Neutrophil (primary cell): Measurements from ENCODE around the gene PRKN.

Experiments
- H3K27ac ChIP-seq: fragments of 200-600 bp; sonication (generic); 2 replicates; pipeline ENCODE4 v1.5.1; 2016; ENCODE audit warnings: mild to moderate bottlenecking, moderate library complexity
- H3K27me3 ChIP-seq: fragments of 200-600 bp; sonication (generic); 2 replicates; pipeline ENCODE4 v1.6.0; 2016; ENCODE audit warnings: mild to moderate bottlenecking
- H3K36me3 ChIP-seq: fragments of 200-600 bp; sonication (generic); 2 replicates; pipeline ENCODE4 v1.5.1; 2017
- H3K4me1 ChIP-seq, 2 experiments: fragments of 200-600 bp in 1 of 2; sonication (generic) in 1 of 2; 1 replicate in 1 of 2; 2 replicates in 1 of 2; pipeline versions ENCODE4 v1.5.1 to v1.6.1; 2013 to 2016; ENCODE audit warnings: low read depth in 1 of 2, low read length in 1 of 2, mild to moderate bottlenecking in 1 of 2, moderate library complexity in 1 of 2; ENCODE audit not compliant: control insufficient read depth in 1 of 2, insufficient read depth in 1 of 2
- H3K4me3 ChIP-seq, 2 experiments: fragments of 200-600 bp in 1 of 2; sonication (generic) in 1 of 2; 1 replicate in 1 of 2; 2 replicates in 1 of 2; pipeline ENCODE4 v1.5.1; 2013 to 2016; ENCODE audit warnings: low read depth in 1 of 2, low read length in 1 of 2, mild to moderate bottlenecking in 1 of 2, moderate library complexity in 1 of 2
- H3K9me3 ChIP-seq: fragments of 200-600 bp; sonication (generic); 2 replicates; pipeline ENCODE4 v1.5.1; 2016
- CTCF ChIP-seq: fragments of 200-600 bp; sonication (generic); IDR thresholded peaks from 2 replicates; pipeline ENCODE4 v1.5.1; 2016; ENCODE audit warnings: antibody characterized with exemption

The PRKN gene

DNA sequence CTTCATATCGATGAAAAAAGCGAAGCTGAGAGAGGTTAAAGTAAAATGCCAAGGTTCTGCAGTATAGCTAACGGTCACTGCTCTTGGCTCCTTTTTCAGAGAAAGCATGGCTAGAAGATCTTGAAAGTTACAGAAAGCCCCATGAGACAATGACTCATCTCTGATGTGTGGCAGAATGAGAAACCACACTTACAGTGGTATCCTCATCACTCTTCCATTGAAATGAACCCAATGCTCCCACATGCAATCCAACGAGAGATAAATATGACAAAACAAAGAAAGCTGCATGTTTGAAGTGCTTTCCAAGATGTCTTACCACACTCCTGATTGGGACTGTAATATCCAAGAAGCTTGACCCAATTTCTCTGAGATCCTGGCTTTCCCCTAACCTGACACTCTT is 694.9 kb downstream of the PRKN start:
- H3K4me3 ChIP-seq = no peak overlapping the region
- no peak for TF ChIP-seq CTCF
- no peak overlapping the region for H3K27ac ChIP-seq
- no peaks in the 10 kb centered on the region for H3K36me3 ChIP-seq
- H3K27me3 ChIP-seq = no peaks in the 10 kb centered on the region
- H3K9me3 ChIP-seq = peaks cover under 1% of the 10 kb centered on the region
- no peaks in the 10 kb centered on the region for H3K4me1 ChIP-seq

- Histone ChIP-seq H3K27ac (no peak overlapping the region), H3K4me3 (no peak overlapping the region), H3K4me1 (no peaks in the 10 kb centered on the region), H3K9me3 (peaks cover 4% of the 10 kb centered on the region), H3K36me3 (no peaks in the 10 kb centered on the region), H3K27me3 (no peaks in the 10 kb centered on the region)
- no peak for TF ChIP-seq CTCF
Observed at GRCh38 chr6:162029873-162030576, 697.5 kb downstream of the PRKN start.

DNA sequence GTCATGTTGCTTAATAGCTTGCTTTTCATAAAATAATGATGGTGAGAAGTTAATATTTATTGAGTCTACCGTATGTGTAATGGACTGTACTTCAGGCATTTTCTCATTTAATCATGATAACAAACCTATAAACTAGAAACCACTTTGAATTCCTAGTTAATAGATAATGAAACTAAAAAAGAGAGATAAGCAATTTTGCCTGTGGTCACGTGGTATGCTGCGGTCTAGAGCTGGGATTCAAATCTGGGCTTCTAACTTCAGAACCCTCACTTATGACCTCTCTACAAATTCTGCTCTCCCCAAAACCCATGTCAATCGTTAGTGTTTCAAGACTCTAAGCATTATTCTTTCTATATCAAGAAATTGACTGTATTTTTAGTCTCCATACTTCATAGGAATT is 700.7 kb downstream of the PRKN start:
- Histone ChIP-seq H3K36me3 (no peaks in the 10 kb centered on the region), H3K4me3 (no peak overlapping the region), H3K9me3 (peaks cover 4% of the 10 kb centered on the region), H3K27me3 (no peaks in the 10 kb centered on the region), H3K27ac (no peak overlapping the region), H3K4me1 (no peaks in the 10 kb centered on the region)
- no peak for TF ChIP-seq CTCF

- Histone ChIP-seq H3K27ac (no peak overlapping the region), H3K9me3 (peaks cover 4% of the 10 kb centered on the region), H3K27me3 (no peaks in the 10 kb centered on the region), H3K4me3 (no peak overlapping the region), H3K36me3 (no peaks in the 10 kb centered on the region), H3K4me1 (no peaks in the 10 kb centered on the region)
- TF ChIP-seq CTCF = no peak
Observed at GRCh38 chr6:162026031-162026430, 701.5 kb downstream of the PRKN start.

DNA sequence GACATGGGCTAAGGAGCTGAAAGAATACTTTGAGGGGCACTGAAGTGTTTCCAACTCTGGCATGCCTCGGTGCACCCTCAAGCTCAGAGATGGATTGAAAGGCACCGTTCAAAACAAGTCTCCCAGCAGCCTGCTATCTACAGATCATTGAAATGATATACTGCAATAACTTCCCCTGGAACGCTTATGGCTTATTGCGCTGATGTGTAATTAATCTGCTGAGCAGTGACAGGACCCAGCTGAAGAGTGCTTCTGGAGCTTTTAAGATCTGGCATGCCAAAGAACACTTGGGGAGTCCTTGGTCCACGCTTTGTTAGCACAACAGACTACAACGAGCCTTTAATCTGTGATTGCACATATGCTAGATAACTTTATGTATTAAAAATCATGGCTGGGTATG is 708.2 kb downstream of the PRKN start:
- TF ChIP-seq CTCF = no peak
- no peaks in the 10 kb centered on the region for H3K27me3 ChIP-seq
- H3K4me3 ChIP-seq = no peak overlapping the region
- no peaks in the 10 kb centered on the region for H3K9me3 ChIP-seq
- no peaks in the 10 kb centered on the region for H3K4me1 ChIP-seq
- H3K27ac ChIP-seq = no peak overlapping the region
- no peaks in the 10 kb centered on the region for H3K36me3 ChIP-seq

- no peaks in the 10 kb centered on the region for H3K36me3 ChIP-seq
- no peaks in the 10 kb centered on the region for H3K4me1 ChIP-seq
- no peak for TF ChIP-seq CTCF
- no peaks in the 10 kb centered on the region for H3K9me3 ChIP-seq
- H3K4me3 ChIP-seq = no peak overlapping the region
- no peaks in the 10 kb centered on the region for H3K27me3 ChIP-seq
- no peak overlapping the region for H3K27ac ChIP-seq
Observed at GRCh38 chr6:162017536-162017935, 710.0 kb downstream of the PRKN start.
